ENCODE measurements around the gene SPAG4. TPM values are rescaled to one million over a fixed set of nuclear protein-coding genes. Genes with fewer than 3 reads are reported as not detected.

SPAG4 gene
- total RNA-seq, 1 donor from 2014 or later: 3.3 TPM

- Histone ChIP-seq H3K9ac (no peak overlapping the region), H3K4me2 (no peak overlapping the region), H3K9me3 (ENCODE audit: low read depth) (no peaks in the 10 kb centered on the region), H3K79me2 (ENCODE audit: low read depth) (no peaks in the 10 kb centered on the region), H4K20me1 (ENCODE audit: low read depth) (peaks cover 12% of the 10 kb centered on the region), H3F3A (ENCODE audit: low read depth) (peaks cover 25% of the 10 kb centered on the region), H3K4me1 (no peaks in the 10 kb centered on the region), H2AFZ (replicated peaks) (no peak overlapping the region), H3K4me3 (no peak overlapping the region), H3K36me3 (peaks cover 26% of the 10 kb centered on the region), H3K27ac (no peak overlapping the region), H3K27me3 (no peaks in the 10 kb centered on the region)
- no peaks in the 10 kb centered on the region for H3K9me3 Mint-ChIP-seq
- H3K27ac Mint-ChIP-seq: no peak overlapping the region
- H3K27me3 Mint-ChIP-seq (ENCODE audit: insufficient read depth, low read depth): peaks cover 8% of the 10 kb centered on the region
- TF ChIP-seq CTCF (IDR thresholded peaks at IDR 0.05) (no peak), EZH2 (IDR thresholded peaks at IDR 0.05) (no peak), EZH2phosphoT487 (IDR thresholded peaks at IDR 0.05) (no peak)
- H3K4me1 Mint-ChIP-seq: no peaks in the 10 kb centered on the region
- no peak for DNase-seq (ENCODE audit: low spot score)
- H3K36me3 Mint-ChIP-seq: peaks cover 36% of the 10 kb centered on the region
- H3K4me3 Mint-ChIP-seq: no peak overlapping the region
Measured at GRCh38 chr20:35627121-35627520, 11.5 kb downstream of the SPAG4 start.

- peaks cover 23% of the 10 kb centered on the region for H3K36me3 ChIP-seq
- H3K27me3 Mint-ChIP-seq (ENCODE audit: insufficient read depth, low read depth): peaks cover 8% of the 10 kb centered on the region
- H4K20me1 ChIP-seq (ENCODE audit: low read depth): peaks cover 31% of the 10 kb centered on the region
- peaks cover 38% of the 10 kb centered on the region for H3K36me3 Mint-ChIP-seq
- no peak for DNase-seq (ENCODE audit: low spot score)
- no peak overlapping the region for H3K9ac ChIP-seq
- H3K4me3 ChIP-seq: no peak overlapping the region
- no peak overlapping the region for H3K27ac ChIP-seq
- no peaks in the 10 kb centered on the region for H3K4me1 Mint-ChIP-seq
- no peak overlapping the region for H2AFZ ChIP-seq (replicated peaks)
- H3K4me3 Mint-ChIP-seq: no peak overlapping the region
- H3K9me3 ChIP-seq (ENCODE audit: low read depth): no peaks in the 10 kb centered on the region
- H3K79me2 ChIP-seq (ENCODE audit: low read depth): peaks cover 20% of the 10 kb centered on the region
- no peaks in the 10 kb centered on the region for H3K27me3 ChIP-seq
- no peaks in the 10 kb centered on the region for H3K4me1 ChIP-seq
- H3K4me2 ChIP-seq: no peak overlapping the region
- H3F3A ChIP-seq (ENCODE audit: low read depth): peaks cover 8% of the 10 kb centered on the region
- H3K9me3 Mint-ChIP-seq: no peaks in the 10 kb centered on the region
- H3K27ac Mint-ChIP-seq: no peak overlapping the region
- TF ChIP-seq EZH2 (IDR thresholded peaks at IDR 0.05) (no peak), CTCF (IDR thresholded peaks at IDR 0.05) (no peak), EZH2phosphoT487 (IDR thresholded peaks at IDR 0.05) (no peak)
Measured at GRCh38 chr20:35629427-35630145, 14.0 kb downstream of the SPAG4 start.

GRCh38 chr20:35630636-35631035 is 15.0 kb downstream of the SPAG4 start:
- H3K27me3 Mint-ChIP-seq (ENCODE audit: insufficient read depth, low read depth): peaks cover 8% of the 10 kb centered on the region
- TF ChIP-seq EZH2phosphoT487 (IDR thresholded peaks at IDR 0.05): no peak
- TF ChIP-seq EZH2 (IDR thresholded peaks at IDR 0.05): no peak
- no peak for TF ChIP-seq CTCF (IDR thresholded peaks at IDR 0.05)
- H3K36me3 ChIP-seq: peaks cover 19% of the 10 kb centered on the region
- H3K9me3 Mint-ChIP-seq: no peaks in the 10 kb centered on the region
- H3K27ac ChIP-seq: no peak overlapping the region
- no peak overlapping the region for H2AFZ ChIP-seq (replicated peaks)
- peaks cover 31% of the 10 kb centered on the region for H3K79me2 ChIP-seq (ENCODE audit: low read depth)
- H3K4me1 ChIP-seq: no peaks in the 10 kb centered on the region
- H3K4me2 ChIP-seq: no peak overlapping the region
- no peaks in the 10 kb centered on the region for H3K4me1 Mint-ChIP-seq
- H3K36me3 Mint-ChIP-seq: peaks cover 39% of the 10 kb centered on the region
- H3K27ac Mint-ChIP-seq: no peak overlapping the region
- no peak overlapping the region for H3K4me3 Mint-ChIP-seq
- H3F3A ChIP-seq (ENCODE audit: low read depth): peaks cover 8% of the 10 kb centered on the region
- H3K4me3 ChIP-seq: no peak overlapping the region
- H3K9me3 ChIP-seq (ENCODE audit: low read depth): no peaks in the 10 kb centered on the region
- H4K20me1 ChIP-seq (ENCODE audit: low read depth): peaks cover 33% of the 10 kb centered on the region
- no peak for DNase-seq (ENCODE audit: low spot score)
- no peak overlapping the region for H3K9ac ChIP-seq
- no peaks in the 10 kb centered on the region for H3K27me3 ChIP-seq
